GM12865 (cell line): Measurements from ENCODE around the gene CSK.

ENCODE experiments used
- DNase-seq: peaks from one replicate; pipeline ENCODE4 v3.0.0; 2010; ENCODE audit warnings: low read depth
- H3K4me3 ChIP-seq: 2 replicates; pipeline ENCODE4 v1.5.1; 2011; ENCODE audit warnings: mild to moderate bottlenecking, low read depth, low read length, control low read depth
- TF ChIP-seq, protein P1 (sequence below): IDR thresholded peaks from 2 replicates; pipeline ENCODE4 v1.5.1; 2011; ENCODE audit warnings: low read length, control low read depth, low read depth, inconsistent platforms; ENCODE audit not compliant: insufficient read depth; ENCODE audit errors: missing control alignments

Gene CSK

DNA sequence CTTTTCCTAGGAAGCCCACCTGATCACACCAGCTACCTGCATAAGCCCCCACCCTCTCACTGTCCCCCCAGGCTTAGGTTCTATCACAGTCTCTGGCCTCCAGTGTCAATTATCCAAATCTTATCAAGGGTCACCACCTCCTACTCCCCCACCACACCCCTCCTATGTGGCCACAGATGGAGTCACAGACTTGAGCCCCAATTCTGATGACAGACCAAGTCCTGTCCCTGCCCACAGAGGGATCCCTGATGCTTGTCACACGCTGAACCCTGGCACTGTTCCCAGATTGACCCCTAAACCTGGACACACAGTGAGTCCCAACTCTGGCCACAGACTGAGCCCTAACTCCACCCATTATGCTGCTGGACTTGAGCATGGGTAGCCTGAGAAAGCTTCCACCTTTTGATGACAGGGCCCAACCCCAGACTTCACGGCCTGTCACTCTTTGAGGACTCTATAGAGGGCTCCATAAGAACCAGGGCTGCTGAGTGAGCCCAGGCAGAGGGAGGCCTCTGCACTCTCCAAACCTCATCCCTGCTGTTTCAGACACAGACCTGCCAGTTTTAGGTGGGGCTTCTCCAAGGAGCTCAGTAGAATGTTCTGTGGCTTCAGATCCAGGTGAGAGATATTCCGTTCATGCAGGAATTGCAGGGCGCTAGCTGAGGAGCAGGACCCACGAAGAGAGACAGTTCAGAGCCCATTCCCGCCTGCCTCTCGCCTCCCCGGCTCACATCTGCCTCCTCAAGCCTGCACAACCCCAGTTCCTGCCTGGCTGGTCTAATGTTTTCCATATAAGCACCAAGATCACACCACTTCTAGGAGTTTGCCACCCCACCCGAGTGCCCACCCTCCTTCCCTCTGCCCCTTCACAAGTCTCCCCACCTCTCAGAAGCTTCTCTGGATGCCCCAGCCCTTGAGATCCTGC lies 59.2 kb downstream of the CSK start:
- H3K4me3 ChIP-seq, result no peak overlapping the region
- no peak for DNase-seq
- TF ChIP-seq, protein P1, sequence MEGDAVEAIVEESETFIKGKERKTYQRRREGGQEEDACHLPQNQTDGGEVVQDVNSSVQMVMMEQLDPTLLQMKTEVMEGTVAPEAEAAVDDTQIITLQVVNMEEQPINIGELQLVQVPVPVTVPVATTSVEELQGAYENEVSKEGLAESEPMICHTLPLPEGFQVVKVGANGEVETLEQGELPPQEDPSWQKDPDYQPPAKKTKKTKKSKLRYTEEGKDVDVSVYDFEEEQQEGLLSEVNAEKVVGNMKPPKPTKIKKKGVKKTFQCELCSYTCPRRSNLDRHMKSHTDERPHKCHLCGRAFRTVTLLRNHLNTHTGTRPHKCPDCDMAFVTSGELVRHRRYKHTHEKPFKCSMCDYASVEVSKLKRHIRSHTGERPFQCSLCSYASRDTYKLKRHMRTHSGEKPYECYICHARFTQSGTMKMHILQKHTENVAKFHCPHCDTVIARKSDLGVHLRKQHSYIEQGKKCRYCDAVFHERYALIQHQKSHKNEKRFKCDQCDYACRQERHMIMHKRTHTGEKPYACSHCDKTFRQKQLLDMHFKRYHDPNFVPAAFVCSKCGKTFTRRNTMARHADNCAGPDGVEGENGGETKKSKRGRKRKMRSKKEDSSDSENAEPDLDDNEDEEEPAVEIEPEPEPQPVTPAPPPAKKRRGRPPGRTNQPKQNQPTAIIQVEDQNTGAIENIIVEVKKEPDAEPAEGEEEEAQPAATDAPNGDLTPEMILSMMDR, result no peak

DNA sequence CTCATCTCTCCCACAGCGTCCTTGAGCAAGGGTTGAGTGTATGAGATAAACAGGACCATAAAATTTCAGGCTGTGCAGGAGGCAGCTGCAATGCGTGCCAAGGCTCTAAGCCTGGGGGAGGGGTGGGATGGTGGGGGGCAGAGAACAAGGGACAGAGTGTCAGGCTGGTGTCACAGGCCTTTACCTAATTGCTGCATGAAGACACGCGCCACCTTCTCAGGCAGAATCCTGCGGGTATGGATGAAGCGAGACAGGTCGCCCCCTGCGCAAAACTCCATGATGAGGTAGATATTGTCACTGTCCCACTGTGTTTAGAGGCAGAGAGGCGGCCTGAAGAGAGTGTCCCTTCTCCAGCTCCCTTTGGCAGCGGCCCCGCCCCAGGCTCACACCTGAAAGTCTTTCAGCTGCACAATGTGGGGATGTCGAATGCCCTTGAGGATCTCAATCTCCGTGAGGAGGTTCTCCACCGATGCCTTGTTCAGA lies 60.1 kb downstream of the CSK start:
- TF ChIP-seq, protein P1, result no peak
- DNase-seq, result no peak
- peak overlapping the region; percentile 93 for H3K4me3 ChIP-seq

DNA sequence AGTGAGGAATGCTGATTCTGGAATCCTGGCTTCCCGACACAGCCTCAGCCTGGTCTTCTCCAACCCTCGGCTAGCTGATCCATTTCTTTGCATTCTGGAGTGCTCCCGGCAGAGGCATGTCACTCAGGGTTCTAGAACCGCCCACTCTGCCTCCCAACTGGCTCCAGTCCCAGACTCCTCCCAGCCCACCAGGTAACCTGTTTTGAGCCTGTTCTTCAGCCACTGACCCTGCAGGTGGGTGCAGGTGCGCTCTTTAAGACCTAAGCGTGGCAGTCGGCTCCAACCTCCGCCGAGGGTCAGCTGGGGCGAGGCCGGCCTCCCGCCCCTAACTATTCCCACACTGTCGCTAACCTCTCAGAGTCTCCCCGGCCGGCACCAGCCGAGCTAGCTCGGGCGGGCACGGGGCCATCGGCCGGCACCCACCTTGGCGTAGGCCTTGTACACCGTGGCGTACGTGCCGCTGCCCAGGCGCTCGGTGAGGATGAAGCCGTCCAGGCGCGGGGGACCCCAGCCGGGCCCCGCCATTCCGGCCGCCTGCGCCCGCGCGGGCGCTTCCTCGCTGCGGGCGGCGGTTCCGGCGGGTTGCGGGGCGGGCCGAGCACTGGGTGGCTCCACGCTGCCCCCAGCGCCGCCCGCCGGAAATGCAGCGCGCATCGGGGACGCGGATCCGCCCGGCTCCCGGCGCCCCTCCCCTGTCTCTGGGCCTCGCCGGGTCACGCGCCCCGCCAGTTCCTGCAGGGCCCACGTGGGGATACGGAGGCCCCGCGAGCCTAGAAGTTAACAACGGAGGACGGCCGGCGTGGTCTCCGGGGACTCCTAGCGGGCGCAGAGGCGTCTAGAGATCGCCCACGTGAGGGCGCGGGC lies 60.9 kb downstream of the CSK start, which contains the start of gene ULK3:
Gene ULK3, minus strand, starts transcription at position 576 of the 864 bp plus-strand sequence. Its CDS starts 51 bp downstream, at position 525.
- peak within 1 kb of the TSS; percentile 93 for H3K4me3 ChIP-seq
- peak; percentile 94 for DNase-seq
- TF ChIP-seq, protein P1, result peak; percentile 69

DNA sequence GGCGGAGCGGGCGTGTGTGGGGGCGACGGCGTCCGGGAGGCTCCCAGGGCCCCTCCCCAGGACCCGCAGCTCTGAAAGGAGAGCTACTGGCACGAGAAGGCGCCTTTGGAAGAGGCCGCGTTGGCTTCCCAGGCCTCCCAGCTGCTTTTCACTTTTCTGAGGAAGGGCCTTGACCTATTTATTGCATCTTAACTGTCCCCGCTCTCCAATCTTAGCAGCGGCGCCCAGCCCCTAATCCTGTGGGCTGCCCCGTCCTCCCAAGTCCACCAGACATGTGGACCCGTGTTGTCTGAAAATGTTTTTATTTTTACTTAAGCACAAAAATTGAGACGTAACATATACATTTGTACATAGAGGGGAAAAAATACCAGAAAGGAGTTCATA lies 61.6 kb downstream of the CSK start:
- peak overlapping the region; percentile 49 for H3K4me3 ChIP-seq
- no peak for DNase-seq
- TF ChIP-seq, protein P1, result no peak

DNA sequence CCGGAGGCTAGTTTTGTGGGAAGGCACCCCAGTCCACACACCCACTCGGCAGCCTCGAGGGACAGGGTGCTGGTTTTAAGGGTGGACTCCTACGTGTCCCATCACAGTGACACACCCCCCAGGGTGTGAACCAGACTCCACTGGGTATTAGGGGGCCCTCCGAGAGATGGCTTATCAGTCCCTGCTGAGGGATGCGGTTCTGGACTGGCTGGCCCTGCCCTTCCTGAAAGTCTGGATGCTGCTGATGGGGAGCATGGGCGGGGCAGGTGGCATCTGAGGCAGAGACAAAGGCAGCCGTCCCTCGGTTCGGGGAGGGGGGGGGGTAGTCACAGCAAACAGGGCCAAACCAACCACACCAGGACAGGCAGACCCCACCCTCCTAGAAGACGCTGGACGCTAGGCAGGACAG lies 62.0 kb downstream of the CSK start:
- no peak for DNase-seq
- TF ChIP-seq, protein P1, result no peak
- H3K4me3 ChIP-seq, result peak overlapping the region; percentile 49; the same call in 1 of the 2 replicates

DNA sequence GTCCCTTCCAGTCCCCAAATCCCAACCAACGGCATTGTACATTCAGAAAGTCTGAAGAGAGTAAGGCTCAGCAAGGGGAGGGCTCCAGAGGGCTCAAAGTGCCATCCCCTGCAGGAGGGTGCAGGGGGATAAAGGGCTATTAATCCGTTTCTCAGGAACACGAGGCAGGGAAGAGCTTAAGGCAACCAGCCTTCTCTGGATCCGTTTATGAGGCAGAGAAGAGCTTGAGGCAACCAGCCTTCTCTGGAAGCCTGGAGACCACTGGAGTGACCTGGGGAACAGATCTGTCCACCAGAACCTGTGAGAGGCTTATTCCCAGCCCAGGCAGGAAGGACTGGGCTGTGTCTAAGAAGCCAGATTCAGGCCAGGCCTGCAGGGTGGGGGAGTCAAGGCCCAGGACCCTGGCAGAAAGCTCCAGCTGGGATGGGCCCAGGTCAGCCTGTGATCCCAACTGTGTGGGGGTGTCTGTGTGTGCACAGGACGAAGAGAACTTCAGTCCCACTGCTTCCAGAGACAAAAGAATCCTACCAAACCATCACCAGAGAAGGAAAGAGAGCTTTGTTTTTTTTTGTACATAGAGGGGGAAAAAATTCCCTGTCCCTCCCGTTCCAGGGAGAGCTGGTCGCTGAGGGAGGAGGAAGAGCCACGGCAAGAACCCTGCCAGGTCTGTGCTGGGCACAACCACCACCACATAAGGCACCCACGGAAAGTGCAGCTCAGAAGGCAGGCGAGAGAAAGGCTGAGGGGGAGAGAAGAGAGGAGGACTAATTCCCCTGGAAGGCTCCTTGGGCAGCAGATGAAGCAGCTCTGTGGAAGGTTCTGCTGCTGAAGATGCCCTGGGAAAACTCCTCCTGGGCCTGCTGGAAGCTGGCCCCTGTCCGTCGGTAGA lies 62.7 kb downstream of the CSK start:
- H3K4me3 ChIP-seq, result no peak overlapping the region
- DNase-seq, result no peak
- TF ChIP-seq, protein P1, result no peak
